ENCODE measurements around the gene EPHB1. TPM values are rescaled to one million over a fixed set of nuclear protein-coding genes. Genes with fewer than 3 reads are reported as not detected.

EPHB1 gene
- total and polyA plus RNA-seq, 2 donors (not counting 3 experiments of a cell fraction or from before 2014, with no cell fraction given) = 1.3 to 5.2 TPM

DNA sequence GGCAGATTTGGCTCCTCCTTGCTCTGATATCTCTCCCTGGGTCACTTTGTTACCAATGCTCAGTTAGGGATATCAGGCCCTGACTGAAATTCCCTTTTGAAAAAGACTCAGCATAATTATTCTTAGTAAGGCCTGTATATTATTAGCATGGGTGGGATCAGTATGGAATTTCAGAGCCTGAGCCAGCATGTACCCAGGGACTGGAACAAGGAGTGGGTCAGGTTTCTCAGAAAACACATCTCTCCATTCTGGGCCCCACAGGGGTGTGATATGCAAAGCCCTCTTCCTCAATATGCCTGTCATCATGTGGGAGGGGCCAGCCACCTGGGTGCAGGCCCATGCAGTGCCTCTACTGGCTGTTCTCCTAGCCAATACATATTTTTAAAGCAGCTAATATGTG, 423.2 kb downstream of the EPHB1 start:
- Histone ChIP-seq H3K27ac (ENCODE audit: insufficient read depth, low read depth, low read length) (no peak overlapping the region), H3K4me2 (ENCODE audit: insufficient read depth, low read length) (no peak overlapping the region), H3K4me3 (replicated peaks in 1 of 3; ENCODE audit: insufficient read depth in 1 of 3, low read depth in 1 of 3, low read length in 3 of 3) (no peak overlapping the region), H3K9ac (replicated peaks; ENCODE audit: extremely low read depth, insufficient read depth, low read length) (no peak overlapping the region), H3K4me1 (ENCODE audit: control insufficient read depth, extremely low read depth, insufficient read depth, low read length) (no peaks in the 10 kb centered on the region), H2AFZ (ENCODE audit: low read depth, low read length) (no peak overlapping the region), H3K27me3 (ENCODE audit: control insufficient read depth in 2 of 2, insufficient read depth in 2 of 2, low read length in 2 of 2) (no peaks in the 10 kb centered on the region), H3K36me3 (ENCODE audit: control insufficient read depth in 2 of 2, extremely low read depth in 1 of 2, insufficient read depth in 2 of 2, low read length in 2 of 2) (no peaks in the 10 kb centered on the region), H3K79me2 (ENCODE audit: control insufficient read depth, insufficient read depth, low read length) (no peaks in the 10 kb centered on the region), H3K9me1 (replicated peaks; ENCODE audit: control insufficient read depth, extremely low read depth, insufficient read depth, low read length) (no peaks in the 10 kb centered on the region), H4K20me1 (replicated peaks; ENCODE audit: control insufficient read depth, extremely low read depth, insufficient read depth, low read length) (no peaks in the 10 kb centered on the region), H3K9me3 (replicated peaks; ENCODE audit: control insufficient read depth, insufficient read depth, low read length) (no peaks in the 10 kb centered on the region)
- intact Hi-C loops (cut with micrococcal nuclease) = no loop called here
- ChIA-PET CTCF (no interaction called here), POLR2A (no interaction called here)
- no TSS peak for BruUV-seq (replicated peaks)
- DNase-seq (ENCODE audit: low read depth, low spot score) (no peak), FAIRE-seq (no peak)
- dilution Hi-C loops (cut with MboI; ENCODE audit: extremely low pct_ligation_motif_present, low sequenced_read_pairs) = no loop called here
- no peak for TF ChIP-seq POLR2AphosphoS5 (IDR thresholded peaks at IDR 0.05; ENCODE audit: insufficient read depth, low read depth, low read length)
- no peak for TF ChIP-seq EZH2 (IDR thresholded peaks at IDR 0.05; ENCODE audit: borderline replicate concordance, low read depth, low read length, severe bottlenecking)
- no peak for TF ChIP-seq FOS (IDR thresholded peaks at IDR 0.05; ENCODE audit: borderline replicate concordance, insufficient read depth, low read length)
- no peak for TF ChIP-seq POLR2A (IDR thresholded peaks at IDR 0.05; ENCODE audit: low read depth, low read length)
- no peak for TF ChIP-seq MYC (IDR thresholded peaks at IDR 0.05; ENCODE audit: low read depth, low read length)
- no peak for TF ChIP-seq JUN (IDR thresholded peaks at IDR 0.05; ENCODE audit: borderline replicate concordance, insufficient read depth, insufficient read length, low read depth)
- TF ChIP-seq, protein P1, sequence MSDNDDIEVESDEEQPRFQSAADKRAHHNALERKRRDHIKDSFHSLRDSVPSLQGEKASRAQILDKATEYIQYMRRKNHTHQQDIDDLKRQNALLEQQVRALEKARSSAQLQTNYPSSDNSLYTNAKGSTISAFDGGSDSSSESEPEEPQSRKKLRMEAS (IDR thresholded peaks at IDR 0.05; ENCODE audit: insufficient read depth, insufficient read length) = no peak
- TF ChIP-seq GATA2 (IDR thresholded peaks at IDR 0.05; ENCODE audit: insufficient read depth, insufficient read length, low read depth, low read length) = no peak

DNA sequence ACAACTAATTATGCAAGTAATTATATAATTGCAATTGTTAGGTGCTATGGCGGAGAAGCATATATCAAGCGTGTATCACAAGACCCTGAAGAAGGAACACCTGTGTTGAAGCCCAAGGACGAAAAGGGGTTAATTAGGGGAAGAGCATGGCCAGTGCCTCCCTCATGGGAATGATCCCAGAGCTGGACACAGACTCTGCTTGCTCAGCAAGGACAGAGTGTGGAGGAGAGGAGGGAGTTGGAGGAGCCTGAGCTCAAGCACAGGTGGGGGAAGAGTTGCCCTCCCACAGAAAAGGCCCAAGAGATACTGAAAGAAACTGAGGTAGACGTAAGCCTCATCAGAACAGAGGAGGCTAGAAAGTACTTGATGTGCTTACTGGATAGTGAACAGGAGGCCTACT, 423.7 kb downstream of the EPHB1 start:
- Histone ChIP-seq H3K9ac (replicated peaks; ENCODE audit: extremely low read depth, insufficient read depth, low read length) (no peak overlapping the region), H3K27me3 (ENCODE audit: control insufficient read depth in 2 of 2, insufficient read depth in 2 of 2, low read length in 2 of 2) (no peaks in the 10 kb centered on the region), H3K36me3 (ENCODE audit: control insufficient read depth in 2 of 2, extremely low read depth in 1 of 2, insufficient read depth in 2 of 2, low read length in 2 of 2) (no peaks in the 10 kb centered on the region), H3K9me1 (replicated peaks; ENCODE audit: control insufficient read depth, extremely low read depth, insufficient read depth, low read length) (no peaks in the 10 kb centered on the region), H4K20me1 (replicated peaks; ENCODE audit: control insufficient read depth, extremely low read depth, insufficient read depth, low read length) (no peaks in the 10 kb centered on the region), H3K4me3 (replicated peaks in 1 of 3; ENCODE audit: insufficient read depth in 1 of 3, low read depth in 1 of 3, low read length in 3 of 3) (no peak overlapping the region), H3K27ac (ENCODE audit: insufficient read depth, low read depth, low read length) (no peak overlapping the region), H3K4me2 (ENCODE audit: insufficient read depth, low read length) (no peak overlapping the region), H3K4me1 (ENCODE audit: control insufficient read depth, extremely low read depth, insufficient read depth, low read length) (no peaks in the 10 kb centered on the region), H3K9me3 (replicated peaks; ENCODE audit: control insufficient read depth, insufficient read depth, low read length) (no peaks in the 10 kb centered on the region), H3K79me2 (ENCODE audit: control insufficient read depth, insufficient read depth, low read length) (no peaks in the 10 kb centered on the region), H2AFZ (ENCODE audit: low read depth, low read length) (no peak overlapping the region)
- CTCF ChIA-PET = no interaction called here
- FAIRE-seq (no peak), DNase-seq (ENCODE audit: low read depth, low spot score) (no peak)
- POLR2A ChIA-PET = no interaction called here
- intact Hi-C loops (cut with micrococcal nuclease) = no loop called here
- BruUV-seq (replicated peaks) = no TSS peak
- dilution Hi-C loops (cut with MboI; ENCODE audit: extremely low pct_ligation_motif_present, low sequenced_read_pairs) = no loop called here
- no peak for TF ChIP-seq POLR2A (IDR thresholded peaks at IDR 0.05; ENCODE audit: low read depth, low read length)
- TF ChIP-seq, protein P2, sequence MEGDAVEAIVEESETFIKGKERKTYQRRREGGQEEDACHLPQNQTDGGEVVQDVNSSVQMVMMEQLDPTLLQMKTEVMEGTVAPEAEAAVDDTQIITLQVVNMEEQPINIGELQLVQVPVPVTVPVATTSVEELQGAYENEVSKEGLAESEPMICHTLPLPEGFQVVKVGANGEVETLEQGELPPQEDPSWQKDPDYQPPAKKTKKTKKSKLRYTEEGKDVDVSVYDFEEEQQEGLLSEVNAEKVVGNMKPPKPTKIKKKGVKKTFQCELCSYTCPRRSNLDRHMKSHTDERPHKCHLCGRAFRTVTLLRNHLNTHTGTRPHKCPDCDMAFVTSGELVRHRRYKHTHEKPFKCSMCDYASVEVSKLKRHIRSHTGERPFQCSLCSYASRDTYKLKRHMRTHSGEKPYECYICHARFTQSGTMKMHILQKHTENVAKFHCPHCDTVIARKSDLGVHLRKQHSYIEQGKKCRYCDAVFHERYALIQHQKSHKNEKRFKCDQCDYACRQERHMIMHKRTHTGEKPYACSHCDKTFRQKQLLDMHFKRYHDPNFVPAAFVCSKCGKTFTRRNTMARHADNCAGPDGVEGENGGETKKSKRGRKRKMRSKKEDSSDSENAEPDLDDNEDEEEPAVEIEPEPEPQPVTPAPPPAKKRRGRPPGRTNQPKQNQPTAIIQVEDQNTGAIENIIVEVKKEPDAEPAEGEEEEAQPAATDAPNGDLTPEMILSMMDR (IDR thresholded peaks at IDR 0.05; ENCODE audit: extremely low read depth in 1 of 2, insufficient read depth in 1 of 2, low read depth in 1 of 2, low read length in 2 of 2) = no peak
- TF ChIP-seq POLR2AphosphoS5 (IDR thresholded peaks at IDR 0.05; ENCODE audit: insufficient read depth, low read depth, low read length) = no peak
- TF ChIP-seq, protein P1 (IDR thresholded peaks at IDR 0.05; ENCODE audit: insufficient read depth, insufficient read length) = no peak
- TF ChIP-seq JUN (IDR thresholded peaks at IDR 0.05; ENCODE audit: borderline replicate concordance, insufficient read depth, insufficient read length, low read depth) = no peak
- no peak for TF ChIP-seq MYC (IDR thresholded peaks at IDR 0.05; ENCODE audit: low read depth, low read length)
- no peak for TF ChIP-seq GATA2 (IDR thresholded peaks at IDR 0.05; ENCODE audit: insufficient read depth, insufficient read length, low read depth, low read length)
- no peak for TF ChIP-seq EZH2 (IDR thresholded peaks at IDR 0.05; ENCODE audit: borderline replicate concordance, low read depth, low read length, severe bottlenecking)
- no peak for TF ChIP-seq FOS (IDR thresholded peaks at IDR 0.05; ENCODE audit: borderline replicate concordance, insufficient read depth, low read length)
